ENCODE data around the gene PTPRS.

The PTPRS gene

DNA sequence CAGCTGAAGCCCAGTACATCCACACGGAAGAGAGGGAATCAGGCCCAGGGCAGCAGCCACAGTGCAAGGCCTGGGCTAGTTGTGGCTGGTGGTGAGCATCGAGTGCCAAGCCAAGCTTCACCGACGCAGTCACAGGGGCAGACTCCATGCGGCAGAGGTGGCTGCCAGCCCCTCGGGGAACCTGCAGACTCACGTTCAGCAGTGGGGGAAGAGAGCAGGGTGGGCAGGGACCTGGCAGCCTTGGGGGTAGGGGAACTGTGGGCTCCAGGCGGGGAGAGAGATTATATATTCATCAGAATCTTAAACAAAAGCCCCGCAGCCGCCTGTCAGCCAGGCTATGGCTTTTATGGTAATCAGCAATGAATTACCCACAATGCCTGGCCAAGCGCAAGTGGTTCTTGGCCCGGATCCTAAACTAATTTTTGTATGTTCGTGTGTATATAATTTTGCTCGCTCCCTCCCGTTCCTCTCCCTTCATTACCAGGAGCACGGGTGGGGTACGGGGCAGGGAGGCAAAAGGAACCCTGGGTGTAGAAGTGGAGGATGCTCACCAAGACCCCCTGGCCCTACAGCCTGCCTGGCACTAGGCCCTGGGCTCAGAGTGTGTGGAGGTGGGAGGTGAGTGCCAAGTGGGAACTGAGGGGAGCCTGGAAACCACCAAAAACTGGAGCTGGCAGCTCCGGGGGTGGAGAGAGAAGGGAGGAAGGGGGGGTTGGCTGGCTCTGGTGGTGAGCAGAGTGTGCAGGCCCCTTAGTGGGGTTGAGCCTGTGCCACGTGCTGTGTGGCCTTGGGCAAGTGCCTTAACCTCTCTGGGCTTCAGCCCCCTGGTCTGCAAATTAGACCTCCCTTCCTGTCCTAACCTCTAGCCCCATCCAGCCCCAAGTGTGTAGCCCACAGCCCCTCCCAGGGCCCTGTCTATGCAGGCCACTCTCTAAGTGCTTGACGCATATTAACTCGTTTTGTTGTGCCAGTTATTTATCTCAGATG, 31.9 kb downstream of the PTPRS start:
- peak; percentile 71 for DNase-seq (ENCODE audit: low spot score)

DNA sequence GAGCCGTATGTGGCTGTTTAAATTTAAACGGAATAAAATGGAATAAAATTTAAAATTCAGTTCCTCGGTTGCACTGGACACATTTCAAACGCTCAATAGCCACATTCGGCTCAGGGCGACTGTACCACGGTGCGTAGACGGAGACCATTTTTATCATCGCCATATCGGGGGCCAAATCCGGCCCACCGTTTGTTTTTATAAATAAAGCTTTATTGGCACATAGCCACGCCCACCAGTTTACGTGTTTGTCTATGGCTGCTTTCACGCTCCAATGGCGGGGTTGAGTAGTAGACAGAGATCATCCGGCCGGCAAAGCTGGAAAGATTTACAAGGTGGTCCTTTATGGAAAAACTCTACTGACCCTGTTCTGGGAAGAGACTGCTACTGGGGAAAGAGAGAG, 33.0 kb downstream of the PTPRS start:
- DNase-seq (ENCODE audit: low spot score): no peak

DNA sequence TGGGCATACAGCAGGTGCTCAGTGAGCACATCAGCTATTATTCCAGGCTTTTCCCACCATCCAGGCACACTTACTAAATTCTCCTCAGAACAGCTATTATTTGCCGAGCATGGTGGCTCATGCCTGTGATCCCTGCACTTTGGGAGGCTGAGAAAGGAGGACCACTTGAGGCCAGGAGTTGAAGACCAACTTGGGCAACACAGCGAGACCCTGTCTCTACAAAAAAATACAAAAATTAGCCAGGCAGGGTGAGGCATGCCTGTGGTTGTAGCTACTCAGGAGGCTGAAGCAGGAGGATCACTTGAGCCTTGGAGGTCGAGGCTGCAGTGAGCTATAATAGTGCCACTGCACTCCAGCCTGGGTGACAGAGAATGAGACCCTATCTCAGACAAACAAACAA, 35.4 kb downstream of the PTPRS start:
- no peak for DNase-seq (ENCODE audit: low spot score)

DNA sequence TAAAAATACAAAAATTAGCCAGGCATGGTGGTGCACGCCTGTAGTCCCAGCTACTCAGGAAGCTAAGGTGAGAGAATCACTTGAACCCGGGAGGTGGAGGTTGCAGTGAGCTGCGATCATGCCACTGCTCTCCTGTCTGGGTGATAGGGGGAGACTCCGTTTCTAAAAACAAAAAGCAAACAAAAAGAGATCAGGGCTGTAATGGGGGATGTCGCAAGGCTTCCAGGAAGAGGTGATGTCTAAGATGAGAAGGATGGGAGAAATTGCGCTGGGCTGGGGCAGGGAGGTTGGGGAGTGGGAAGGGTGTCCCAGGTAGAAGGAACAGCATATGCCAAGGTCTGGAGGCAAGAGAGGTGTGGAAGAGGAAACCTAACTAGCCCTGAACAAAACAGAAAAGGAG, 36.1 kb downstream of the PTPRS start:
- no peak for DNase-seq (ENCODE audit: low spot score)

DNA sequence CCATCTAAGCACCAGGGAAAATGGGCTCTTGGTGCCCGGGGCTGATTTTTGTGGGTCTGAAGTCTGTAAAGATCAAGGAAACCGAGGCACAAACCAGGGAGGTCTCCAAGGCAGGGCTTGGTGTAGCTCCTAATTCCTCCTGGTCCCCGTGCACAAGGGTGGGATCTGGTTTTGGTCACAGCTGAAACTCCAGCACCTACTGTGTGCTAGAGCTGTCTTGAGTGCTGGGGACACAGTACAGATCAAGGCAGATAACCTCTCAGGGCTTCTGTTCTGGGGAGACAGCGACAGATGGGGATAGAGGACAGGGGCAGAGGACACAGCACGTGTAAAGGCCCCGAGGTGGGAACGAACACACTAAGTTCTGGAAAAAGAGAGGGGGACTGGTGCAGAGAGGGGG, 37.4 kb downstream of the PTPRS start:
- DNase-seq (ENCODE audit: low spot score): no peak

DNA sequence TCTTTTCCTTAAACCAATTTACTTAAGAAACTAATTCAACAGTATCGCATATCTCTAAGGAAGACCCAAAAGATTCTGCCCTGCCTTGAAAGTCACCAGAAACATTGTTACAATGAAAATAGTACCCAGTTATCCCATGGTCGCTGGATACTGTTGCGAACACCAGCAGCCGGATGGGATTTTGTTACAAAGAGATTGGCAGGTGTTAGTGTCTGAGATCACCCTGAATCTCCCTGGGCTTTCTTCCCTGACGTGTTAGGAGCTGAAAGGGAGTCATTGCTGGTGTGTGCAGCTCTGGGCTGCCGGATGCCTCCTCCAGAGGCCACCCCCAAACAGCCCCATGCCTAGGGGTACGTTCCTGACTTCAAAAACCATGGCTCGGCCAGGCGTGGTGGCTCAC, 38.2 kb downstream of the PTPRS start:
- DNase-seq (ENCODE audit: low spot score): no peak

DNA sequence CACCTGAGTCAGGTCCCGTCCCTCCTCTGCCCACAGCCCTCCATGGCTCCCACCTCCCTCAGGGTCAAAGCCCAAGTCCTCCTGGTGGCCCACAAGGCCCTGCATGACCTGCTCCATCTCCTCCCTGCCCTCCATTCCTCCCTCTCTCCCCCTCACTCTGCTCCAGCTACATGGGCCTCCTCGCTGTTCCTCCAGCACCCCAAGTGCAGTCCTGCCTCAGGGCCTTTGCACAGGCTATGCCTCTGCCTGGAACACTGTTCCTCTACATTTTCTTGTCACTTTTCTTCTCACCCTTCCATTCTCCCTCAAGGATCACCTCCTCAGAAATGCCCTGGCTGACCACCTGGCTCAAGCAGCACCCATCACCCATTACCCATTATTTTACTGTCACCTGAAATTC, 41.5 kb downstream of the PTPRS start:
- no peak for DNase-seq (ENCODE audit: low spot score)

DNA sequence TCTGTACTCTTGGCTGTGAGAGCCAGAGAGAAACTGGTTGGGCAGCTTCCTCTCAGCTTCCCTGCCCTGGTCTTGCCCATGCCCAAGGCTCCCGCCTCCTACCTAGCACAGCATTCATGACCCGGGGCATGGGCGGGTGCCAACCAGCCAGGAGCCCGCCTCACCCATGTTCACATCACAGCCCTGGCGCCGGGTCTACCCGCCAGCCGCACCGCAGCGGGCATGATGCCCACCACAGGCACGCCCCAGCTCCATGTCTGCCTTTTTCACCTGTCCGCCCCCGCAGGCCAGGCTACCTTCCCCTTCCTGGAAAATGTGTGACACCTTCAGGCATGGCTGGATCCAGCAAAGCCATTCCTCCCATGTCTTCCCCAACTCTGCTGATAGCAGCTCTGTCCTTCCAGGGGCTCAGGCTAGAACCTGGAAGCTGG, 42.1 kb downstream of the PTPRS start:
- no peak for DNase-seq (ENCODE audit: low spot score)

DNA sequence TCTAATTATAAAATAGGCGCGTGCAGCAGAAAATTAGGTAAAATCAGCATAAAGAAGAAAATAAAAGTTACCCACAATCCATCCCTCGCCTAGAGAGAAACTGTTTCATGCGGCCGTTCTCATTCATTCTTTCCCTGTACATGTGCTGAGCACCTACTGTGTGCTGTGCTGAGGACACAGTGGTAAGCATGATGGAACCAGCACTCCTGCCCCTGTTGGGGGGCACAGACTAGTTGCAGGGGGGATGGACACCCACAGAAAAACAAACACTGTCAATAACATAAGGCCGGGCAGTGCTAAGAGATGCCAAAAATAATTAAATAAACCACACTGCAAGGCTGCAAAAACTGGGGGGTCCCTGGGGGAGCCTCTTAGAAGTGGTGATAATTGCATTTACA, 43.3 kb downstream of the PTPRS start:
- DNase-seq (ENCODE audit: low spot score): no peak

DNA sequence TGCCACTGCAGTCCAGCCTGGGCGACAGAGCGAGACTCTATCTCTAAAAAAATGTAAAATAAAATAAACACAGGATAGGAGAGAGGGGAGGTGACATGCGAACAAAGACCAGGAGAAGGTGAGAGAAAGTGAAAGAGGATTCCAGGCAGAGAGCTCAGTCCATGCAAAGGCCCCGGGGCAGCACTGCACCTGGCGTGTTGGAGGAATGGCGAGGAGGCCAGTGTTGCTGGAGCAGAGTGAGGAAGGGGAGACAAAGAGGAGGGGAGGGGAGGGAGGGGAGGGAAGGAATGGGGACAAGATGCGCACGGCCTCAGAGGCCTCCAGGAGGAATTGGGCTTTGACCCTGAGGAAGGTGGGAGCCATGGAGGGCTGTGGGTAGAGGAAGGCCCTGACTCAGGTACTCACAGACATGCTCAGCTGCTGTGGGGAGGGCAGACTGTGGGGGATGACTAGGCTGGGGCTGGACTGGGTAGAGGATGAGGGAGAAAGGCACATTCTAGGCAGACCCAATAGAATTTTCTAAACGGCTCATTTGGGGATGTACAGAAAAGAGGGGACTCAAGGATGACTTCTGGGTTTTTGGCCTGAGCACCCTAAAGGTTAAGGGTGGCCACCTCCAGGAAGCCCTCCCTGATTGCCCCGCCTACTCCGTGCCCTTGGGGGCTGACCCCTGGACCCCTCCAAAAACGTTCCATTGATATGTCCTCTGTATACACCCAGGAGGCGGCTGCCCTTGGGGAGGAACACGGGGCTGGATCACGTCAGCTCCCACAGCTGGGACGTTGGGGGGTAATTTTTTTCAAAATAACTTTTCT, 43.9 kb downstream of the PTPRS start:
- DNase-seq (ENCODE audit: low spot score): no peak

DNA sequence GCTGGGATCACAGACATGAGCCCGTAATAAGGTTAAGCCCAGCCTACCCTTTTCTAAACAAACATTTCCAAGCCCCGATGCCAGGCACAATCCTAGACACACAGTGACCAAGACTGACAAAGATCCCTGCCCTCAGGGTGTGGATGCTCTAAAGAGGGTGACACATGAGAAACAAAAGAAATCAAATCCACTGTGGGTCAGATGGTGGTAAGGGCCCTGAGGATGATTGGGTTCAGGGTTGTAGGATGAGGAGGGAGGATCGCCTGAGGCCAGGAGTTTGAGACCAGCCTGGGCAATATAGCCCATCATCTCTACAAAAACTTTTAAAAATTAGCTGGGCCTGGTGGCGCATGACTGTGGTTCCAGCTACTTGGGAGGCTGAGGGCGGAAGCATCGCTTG, 44.6 kb downstream of the PTPRS start:
- DNase-seq (ENCODE audit: low spot score): no peak

DNA sequence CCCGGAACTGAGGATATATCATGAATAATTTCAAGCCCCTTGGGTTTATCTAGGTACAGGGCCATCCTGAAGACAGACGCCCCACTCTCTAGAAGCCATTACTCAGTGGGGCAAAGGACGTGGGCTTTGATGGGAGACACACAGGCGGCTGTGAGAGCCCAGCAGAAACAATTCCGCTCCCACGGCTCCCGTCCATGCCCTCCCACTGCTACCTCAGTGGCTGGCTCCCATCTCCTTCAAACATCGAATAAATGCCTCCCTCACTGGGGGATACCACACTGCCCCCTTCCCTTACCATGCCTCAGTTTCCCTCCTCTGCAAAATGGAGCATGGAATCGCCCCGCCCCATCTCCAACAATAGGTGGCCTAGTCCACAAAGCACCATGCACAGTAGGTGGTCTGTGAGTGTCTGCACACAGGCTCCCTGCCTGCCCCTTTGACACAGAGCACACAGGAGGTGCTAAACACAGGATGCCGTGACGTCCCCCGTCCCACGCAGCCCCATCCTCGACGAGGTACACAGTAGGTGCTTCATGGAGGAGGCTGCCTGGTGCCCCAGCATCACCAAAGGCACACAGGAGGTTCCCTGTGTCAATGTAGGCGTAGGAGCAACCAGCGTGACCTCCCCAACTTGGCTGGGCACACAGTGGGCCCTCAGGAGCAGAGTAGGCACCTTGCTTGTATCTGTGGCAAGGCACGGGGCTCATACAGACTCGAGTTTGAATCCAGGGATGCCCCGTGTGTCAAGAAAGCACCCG, 46.0 kb downstream of the PTPRS start:
- no peak for DNase-seq (ENCODE audit: low spot score)

DNA sequence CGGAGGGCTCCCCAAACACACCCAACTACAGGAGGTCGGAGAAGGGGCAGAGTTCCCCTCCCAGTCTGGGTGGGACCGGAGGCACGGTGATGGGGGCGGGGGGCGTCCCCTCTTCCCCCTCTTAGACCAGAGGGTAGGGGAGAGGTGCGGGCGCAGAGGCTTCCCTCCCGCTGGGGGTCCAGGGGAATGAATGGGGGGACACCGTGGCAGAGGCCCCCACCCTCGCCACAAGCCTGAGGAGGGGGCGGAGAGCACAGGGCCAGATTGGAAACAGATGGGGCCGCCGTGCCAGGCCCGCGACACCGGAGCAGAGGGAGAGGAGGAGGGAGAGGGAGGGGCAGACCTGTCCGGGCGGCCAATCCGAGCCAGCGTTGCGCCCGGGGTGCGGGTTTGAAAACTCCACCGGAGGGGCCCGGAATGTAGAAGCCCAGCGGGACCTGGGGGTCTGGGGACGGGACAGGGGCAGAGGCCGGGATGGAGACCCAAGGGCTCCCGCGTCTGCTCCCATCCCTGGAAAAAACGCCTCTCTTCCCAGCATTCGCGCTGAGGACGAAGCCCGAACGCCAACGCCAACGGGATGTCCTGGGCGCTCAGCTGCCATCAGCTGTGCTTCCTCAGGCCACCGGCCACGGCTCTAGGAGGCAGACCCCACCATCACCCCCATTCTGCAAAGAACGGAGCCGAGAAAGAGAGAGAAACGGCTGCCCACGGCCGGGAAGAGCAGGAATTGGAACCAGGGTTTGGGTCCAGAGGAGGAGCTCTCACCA, 46.8 kb downstream of the PTPRS start:
- no peak for DNase-seq (ENCODE audit: low spot score)

DNA sequence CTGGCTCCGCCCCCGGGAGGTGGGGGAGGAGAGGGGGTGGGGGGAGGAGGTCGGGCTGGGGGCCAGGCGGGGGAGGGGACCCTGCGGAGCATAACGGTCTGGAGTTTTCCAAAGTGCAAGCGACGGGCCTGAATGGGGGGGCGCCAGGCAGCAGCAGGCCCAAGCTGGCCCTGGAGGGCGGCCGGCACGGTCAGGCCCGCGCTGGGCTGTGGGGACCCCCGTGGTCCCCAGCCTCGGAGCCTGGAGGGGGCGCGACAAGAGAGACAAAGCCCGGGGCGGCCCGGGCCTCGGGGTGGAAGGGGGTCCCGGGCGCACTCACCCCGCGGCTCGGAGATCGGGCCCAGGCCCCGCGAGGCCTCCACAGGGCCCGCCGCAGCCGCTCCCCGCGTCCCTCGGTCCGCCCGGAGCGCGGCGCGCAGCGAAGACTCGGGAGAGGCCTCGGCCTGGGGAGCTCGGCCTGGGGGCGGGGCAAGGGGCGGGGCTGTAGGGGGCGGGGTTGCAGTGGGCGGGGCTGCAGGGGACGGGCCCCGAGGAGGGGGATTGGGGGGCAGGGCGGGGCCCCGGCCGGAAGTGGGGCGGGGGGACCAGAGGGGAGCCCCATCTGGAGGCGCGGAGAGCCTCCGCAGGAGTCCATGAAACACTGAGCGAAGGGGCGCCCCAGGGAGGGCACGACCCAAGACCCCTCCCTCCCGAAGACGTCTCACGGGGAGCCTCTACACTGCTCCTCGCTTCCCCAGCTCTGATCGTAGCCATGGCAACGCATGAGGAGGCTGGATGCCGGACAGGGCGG, 47.6 kb downstream of the PTPRS start:
- DNase-seq (ENCODE audit: low spot score): peak; percentile 45

DNA sequence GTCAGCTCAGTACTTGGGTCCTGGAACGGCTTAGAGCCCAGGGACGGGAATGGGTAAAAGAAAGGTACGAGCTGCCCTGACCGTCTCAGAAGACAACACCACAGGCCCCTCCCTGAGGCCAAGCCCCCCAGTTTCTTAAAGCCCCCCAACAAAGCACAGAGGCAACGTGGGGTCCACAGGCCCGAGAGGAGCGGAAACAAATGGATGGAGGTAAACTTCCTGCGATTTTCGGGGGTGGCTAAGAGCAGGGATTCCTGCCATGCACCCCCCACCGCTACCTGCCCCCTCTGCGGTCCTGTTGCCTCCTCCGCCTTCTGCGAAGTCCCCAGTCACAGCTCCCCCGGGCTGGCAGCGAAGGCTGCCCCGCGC, 48.2 kb downstream of the PTPRS start:
- no peak for DNase-seq (ENCODE audit: low spot score)

DNA sequence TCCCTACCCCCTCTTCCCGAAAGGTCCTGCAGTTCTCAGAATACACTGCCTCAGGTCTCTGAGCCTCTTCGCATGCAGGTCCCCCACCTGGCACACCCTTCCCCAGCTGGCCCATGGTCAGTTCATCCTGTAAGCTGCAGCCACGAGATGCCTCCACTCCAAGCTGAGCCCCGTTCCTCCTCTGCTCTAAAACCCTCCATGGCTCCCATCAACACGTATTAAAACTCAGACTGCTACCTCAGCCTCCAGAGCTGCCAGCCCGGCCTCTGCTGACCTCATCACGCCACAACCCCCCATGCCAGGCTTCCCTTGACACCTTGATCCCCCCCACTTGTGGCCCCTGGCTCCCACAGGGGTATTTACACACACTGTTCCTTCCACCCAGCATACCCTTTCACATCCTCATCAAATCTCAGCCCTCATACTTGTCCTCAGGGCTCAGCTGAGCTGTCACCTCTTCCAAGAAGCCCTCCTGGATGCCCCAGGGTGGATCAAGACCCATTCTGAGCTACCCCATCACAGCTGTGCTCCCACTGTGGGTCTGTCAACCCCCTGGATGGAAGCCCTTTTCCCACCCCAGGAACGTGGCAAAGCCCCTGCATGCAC, 48.9 kb downstream of the PTPRS start:
- DNase-seq (ENCODE audit: low spot score): no peak
